G401 (cell line): Measurements from ENCODE around the gene GOLGA5. TPM values are rescaled to one million over a fixed set of nuclear protein-coding genes. Genes with fewer than 3 reads are reported as not detected.
"Not testable (repeated sequence)": the region's sequence is repeated elsewhere in the genome, so short reads cannot be mapped to it uniquely, and the experiment has no call there.

Experiments used
- DNase-seq: peaks from one replicate; pipeline ENCODE4 v3.0.0-alpha.2; 2015; ENCODE audit warnings: low spot score
- in situ Hi-C: cut with HindIII; loops from 2 replicates; pipeline ENCODE4 v1.10.0; 2016; ENCODE audit warnings: low sequenced_read_pairs, mixed read lengths
- total RNA-seq: library from RNA; depleted of rRNA; stranded (reverse); fragments of >200 nt; shearing (Covaris generic); gene quantifications from 2 replicates; pipeline ENCODE4 v1.2.3, GENCODE V29; 2014

The GOLGA5 gene
- total RNA-seq, 1 experiment from 2014 or later, result 22.8 TPM

DNA sequence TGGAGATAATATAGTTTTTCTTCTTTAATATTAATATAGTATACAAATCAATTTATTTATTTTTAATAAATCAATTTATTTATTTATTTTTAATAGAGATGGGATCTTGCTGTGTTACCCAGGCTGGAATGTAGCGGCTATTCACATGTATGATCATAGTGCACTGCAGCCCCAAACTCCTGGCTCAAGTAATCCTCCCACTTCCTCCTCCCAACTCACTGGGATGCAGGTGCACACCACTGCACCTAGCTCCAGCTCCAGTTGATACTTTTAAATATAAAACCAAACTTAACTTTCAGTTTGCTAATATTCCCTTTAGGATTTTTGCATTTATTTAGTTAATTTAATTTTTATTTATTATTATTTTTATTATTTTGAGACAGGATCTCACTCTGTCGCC is 8.6 kb downstream of the GOLGA5 start:
- in situ Hi-C loops, result no loop called here
- DNase-seq, result no peak

DNA sequence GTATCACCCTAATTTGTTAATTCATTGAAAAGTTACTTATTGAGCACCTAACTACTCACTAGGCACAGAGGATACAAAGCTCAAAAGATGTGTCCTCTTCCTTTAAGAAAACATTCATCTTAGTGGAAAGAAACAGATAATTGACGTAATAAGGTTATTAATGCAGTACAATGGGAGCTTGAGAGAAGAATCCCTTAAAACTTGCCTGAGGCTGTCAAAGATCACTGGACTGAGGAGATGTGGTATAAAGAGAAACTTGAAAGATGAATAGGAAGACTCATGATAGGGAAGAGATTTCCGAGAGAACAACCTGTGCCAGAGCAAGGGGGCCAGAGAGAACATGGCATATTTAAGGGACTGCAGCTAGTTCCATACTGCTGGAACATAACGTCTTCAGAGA is 19.1 kb downstream of the GOLGA5 start:
- DNase-seq, result no peak
- in situ Hi-C loops, result no loop called here

GRCh38 chr14:92819011-92819597 is 25.0 kb downstream of the GOLGA5 start:
- no peak for DNase-seq
- in situ Hi-C loops, result no loop called here

DNA sequence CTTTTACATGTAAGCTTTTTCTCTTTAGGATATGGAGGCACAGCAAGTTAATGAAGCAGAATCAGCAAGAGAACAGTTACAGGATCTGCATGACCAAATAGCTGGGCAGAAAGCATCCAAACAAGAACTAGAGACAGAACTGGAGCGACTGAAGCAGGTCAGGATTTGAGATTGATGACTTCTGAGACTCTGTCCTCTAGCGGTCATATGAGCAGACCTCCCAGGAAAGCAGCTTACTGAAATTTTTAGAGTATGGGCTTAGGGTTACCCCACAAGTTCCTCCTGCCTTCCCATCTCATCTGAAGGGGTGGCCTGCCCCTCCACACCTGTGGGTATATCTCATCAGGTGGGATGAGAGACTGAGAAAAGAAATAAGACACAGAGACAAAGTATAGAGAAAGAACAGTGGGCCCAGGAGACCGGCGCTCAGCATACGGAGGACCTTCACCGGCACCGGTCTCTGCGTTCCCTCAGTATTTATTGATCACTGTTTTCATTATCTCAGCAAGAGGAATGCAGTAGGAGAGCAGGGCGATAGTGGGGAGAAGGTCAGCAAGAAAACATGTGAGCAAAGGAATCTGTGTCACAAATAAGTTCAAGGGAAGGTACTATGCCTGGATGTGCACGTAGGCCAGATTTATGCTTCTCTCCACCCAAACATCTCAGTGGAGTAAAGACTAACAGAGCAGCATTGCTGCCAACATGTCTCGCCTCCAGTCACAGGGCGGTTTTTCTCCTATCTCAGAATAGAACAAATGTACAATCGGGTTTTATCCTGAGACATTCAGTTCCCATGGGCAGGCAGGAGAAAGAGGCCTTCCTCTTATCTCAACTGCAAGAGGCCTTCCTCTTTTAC is 25.8 kb downstream of the GOLGA5 start:
- DNase-seq, in situ Hi-C loops: not testable (repeated sequence)

- DNase-seq, in situ Hi-C loops: not testable (repeated sequence)
These were observed 26.4 kb downstream of the GOLGA5 start for GRCh38 chr14:92820536-92820840.

DNA sequence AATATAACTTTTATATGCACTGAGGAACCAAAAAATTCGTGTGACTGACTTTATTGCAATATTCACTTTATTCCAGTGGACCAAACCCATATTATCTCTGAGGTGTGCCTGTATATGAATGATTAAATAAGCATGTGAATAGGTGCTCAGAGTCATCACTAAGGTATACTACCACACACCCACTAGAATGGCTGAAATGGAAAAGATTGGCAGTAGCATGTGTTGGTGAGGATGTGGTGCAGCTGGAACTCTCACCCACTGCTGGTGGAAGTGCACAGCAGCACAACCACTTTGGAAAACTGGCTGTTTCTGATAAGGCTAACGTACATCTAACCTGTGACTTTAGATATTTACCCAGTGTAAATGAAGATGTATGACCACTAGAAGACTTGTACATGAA is 36.8 kb downstream of the GOLGA5 start:
- no peak for DNase-seq
- in situ Hi-C loops, result no loop called here

GRCh38 chr14:92832137-92832700 is 38.1 kb downstream of the GOLGA5 start:
- no peak for DNase-seq
- in situ Hi-C loops, result no loop called here

- no peak for DNase-seq
- in situ Hi-C loops, result no loop called here
These were observed 47.8 kb downstream of the GOLGA5 start for GRCh38 chr14:92841930-92842329.

DNA sequence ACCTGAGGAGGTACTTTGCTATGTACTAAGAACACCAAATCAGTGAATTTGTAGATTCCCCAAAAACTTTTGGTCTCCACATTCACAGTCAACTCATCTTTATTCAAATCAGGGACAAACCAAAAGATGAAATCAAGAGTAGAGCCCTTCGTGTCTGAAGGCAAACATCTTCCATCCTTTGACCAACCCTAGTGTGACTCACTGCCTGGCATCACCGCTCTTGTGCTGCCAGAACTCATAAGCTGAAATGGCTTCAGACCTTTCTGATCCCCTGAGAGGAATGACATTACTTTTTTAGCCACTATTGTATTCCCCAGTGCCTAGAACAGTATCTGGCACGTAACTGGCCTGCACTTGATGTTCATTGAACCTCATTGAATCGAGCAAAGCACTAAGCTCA is 50.1 kb downstream of the GOLGA5 start:
- in situ Hi-C loops, result no loop called here
- no peak for DNase-seq

- in situ Hi-C loops, result no loop called here
- no peak for DNase-seq
These were observed 52.2 kb downstream of the GOLGA5 start for GRCh38 chr14:92846162-92846897.

GRCh38 chr14:92847278-92847677 is 53.2 kb downstream of the GOLGA5 start:
- in situ Hi-C loops, result no loop called here
- no peak for DNase-seq

- no peak for DNase-seq
- in situ Hi-C loops, result no loop called here
These were observed 53.6 kb downstream of the GOLGA5 start for GRCh38 chr14:92847749-92848148.

- peak; percentile 75 for DNase-seq
- in situ Hi-C loops, result no loop called here
These were observed 54.8 kb downstream of the GOLGA5 start for GRCh38 chr14:92848887-92849286.

GRCh38 chr14:92850492-92850891 is 56.4 kb downstream of the GOLGA5 start:
- in situ Hi-C loops, result no loop called here

DNA sequence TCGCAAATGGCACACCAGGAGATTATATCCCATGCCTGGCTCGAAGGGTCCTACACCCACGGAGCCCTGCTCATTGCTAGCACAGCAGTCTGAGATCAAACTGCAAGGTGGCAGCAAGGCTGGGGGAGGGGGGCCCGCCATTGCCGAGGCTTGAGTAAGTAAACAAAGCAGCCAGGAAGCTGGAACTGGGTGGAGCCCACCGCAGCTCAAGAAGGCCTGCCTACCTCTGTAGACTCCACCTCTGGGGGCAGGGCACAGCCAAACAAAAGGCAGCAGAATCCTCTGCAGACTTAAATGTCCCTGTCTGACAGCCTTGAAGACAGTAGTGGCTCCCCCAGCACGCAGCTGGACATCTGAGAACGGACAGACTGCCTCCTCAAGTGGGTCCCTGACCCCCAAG is 59.0 kb downstream of the GOLGA5 start:
- DNase-seq, in situ Hi-C loops: not testable (repeated sequence)

More at GRCh38 chr14:92850492-92850891, 56.4 kb downstream of the GOLGA5 start:
- no peak for DNase-seq

DNA sequence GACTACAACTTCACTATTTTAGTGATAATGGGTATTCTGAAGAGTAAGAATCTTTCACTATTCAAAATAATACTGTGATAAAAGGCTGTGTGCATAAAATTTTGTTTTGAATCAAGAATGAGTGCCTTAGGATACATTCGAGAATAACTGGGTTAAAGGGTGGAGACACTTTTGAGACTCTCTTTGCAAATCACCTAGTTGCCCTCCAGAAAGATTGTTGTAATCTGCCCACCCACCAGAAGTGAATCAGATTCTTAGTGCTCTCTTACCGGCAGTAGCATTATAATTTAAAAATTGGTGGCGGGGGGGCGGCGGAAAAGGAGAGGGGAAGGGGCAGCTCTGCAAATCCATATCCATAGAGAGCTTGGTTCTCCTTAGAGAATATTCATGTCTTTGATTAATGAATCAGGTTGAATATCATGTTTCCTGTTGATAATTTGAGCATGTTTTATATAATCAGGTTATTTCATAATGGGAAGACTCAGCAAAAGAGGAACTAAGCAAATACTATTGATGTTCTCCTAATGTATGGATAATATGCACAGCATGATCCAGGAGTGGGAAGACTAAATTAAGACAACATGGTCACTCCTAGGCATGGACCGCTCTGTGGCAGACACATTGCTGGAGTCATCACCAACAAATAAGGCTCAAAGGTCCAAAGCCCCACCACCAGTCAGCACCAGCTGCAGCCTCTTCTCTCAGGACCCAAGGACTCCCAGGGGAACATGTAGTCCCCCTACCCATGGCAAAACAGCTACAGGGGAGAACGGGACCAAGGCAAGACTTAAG is 66.1 kb downstream of the GOLGA5 start:
- in situ Hi-C loops, result no loop called here
- DNase-seq, result no peak

DNA sequence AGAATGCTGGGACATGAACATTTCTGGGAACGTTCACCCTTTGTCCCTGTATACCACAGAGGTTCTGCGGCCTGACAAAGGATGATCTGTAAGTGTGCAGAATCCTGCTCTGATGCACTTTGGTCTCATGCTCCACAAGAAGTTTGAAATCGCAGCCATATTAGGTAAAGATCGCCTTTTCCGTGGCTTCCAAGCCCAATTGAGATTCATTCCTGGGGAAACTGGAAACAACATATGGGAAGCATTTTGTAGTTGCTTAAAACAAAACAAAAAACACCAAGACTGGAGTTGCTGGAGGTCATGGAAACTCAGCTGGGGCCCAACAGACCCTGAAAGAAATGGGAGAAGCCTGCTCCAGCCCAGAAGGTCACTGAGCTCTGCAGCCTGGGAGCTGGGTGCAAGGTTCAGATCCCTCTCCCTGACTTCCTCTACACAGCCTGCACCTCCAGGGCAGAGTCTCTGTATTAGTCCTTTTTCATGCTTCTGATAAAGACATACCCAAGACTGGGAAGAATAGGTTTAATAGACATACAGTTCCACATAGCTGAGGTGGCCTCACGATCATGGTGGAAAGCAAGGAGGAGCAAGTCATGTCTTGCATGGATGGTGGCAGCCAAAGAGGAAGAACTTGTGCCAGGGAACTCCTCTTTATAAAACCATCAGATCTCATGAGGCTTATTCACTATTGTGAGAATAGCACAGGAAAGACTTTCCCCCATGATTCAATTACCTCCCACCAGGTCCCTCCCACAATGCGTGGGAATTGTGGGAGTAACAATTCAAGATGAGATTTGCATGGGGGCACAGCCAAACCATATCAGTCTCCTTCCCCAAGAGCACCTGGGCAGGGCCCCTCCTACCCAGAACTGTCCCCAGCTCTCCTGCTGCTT is 68.0 kb downstream of the GOLGA5 start:
- in situ Hi-C loops, result no loop called here
- DNase-seq, result no peak
